D721Med (cell line): ENCODE results near the gene KLC4.
A peak's percentile ranks its signal among the peaks of the same experiment; 100 is the strongest.

ENCODE experiments used
- DNase-seq: peaks from one replicate; pipeline ENCODE4 v3.0.0; 2011; ENCODE audit warnings: low spot score; ENCODE audit not compliant: insufficient read length
- FAIRE-seq: peaks from 2 replicates; lab custom pipeline; 2011; peaks lifted over from hg19 to GRCh38; lab: Jason Lieb, UNC
- CTCF ChIP-seq: IDR thresholded peaks from 2 replicates; pipeline ENCODE4 v1.5.1; 2012; ENCODE audit warnings: mild to moderate bottlenecking, control low read depth; ENCODE audit not compliant: insufficient read depth; ENCODE audit errors: missing control alignments

Gene KLC4

GRCh38 chr6:43016176-43016942 lies 43.1 kb upstream of the KLC4 start:
- no peak for TF ChIP-seq CTCF
- DNase-seq (no peak), FAIRE-seq (no peak)

GRCh38 chr6:43016943-43017334 lies 42.5 kb upstream of the KLC4 start:
- TF ChIP-seq CTCF = no peak
- FAIRE-seq (no peak), DNase-seq (no peak)

GRCh38 chr6:43019152-43019551 lies 40.3 kb upstream of the KLC4 start:
- DNase-seq = no peak
- TF ChIP-seq CTCF = no peak
- FAIRE-seq = no peak

GRCh38 chr6:43020052-43020705 lies 39.3 kb upstream of the KLC4 start:
- TF ChIP-seq CTCF = no peak
- no peak for FAIRE-seq
- DNase-seq = no peak

GRCh38 chr6:43020847-43021246 lies 38.6 kb upstream of the KLC4 start:
- FAIRE-seq = no peak
- TF ChIP-seq CTCF = no peak
- DNase-seq = peak; percentile 55

- peak; percentile 79 for DNase-seq
- TF ChIP-seq CTCF = no peak
- no peak for FAIRE-seq
Observed at GRCh38 chr6:43021270-43022047, 38.0 kb upstream of the KLC4 start, which contains the start of gene RRP36. TSS of gene RRP36 (plus strand) at chr6:43021623. CDS start at chr6:43021655, 32 bp downstream.
